Pancreas (tissue), 10 donors: ENCODE measurements around the gene KRTAP4-8. TPM values are rescaled to one million over a fixed set of nuclear protein-coding genes. Genes with fewer than 3 reads are reported as not detected.
"Not testable (repeated sequence)": the region's sequence is repeated elsewhere in the genome, so short reads cannot be mapped to it uniquely, and the experiment has no call there.

Experiments
- ATAC-seq, 4 donors: fragments of 200-7000 bp; cut with Tn5 transposase; one replicate each; pipeline versions ENCODE4 v1.8.0 to v1.9.1; 2020; ENCODE audit warnings: mild to moderate bottlenecking in 4 of 4, moderate library complexity in 4 of 4
- DNase-seq, 6 donors: peaks; one replicate each; pipeline ENCODE4 v3.0.0-alpha.2; 2020
- FAIRE-seq: peaks from 2 replicates; lab custom pipeline; 2012; peaks lifted over from hg19 to GRCh38; lab: Jason Lieb, UNC
- H3K27ac ChIP-seq, 4 donors: fragments of 200-600 bp; sonication (generic); 1 replicate in 3 of 4; 2 replicates in 1 of 4; pipeline versions ENCODE4 v1.5.0 to v1.8.0; 2020
- H3K27me3 ChIP-seq, 4 donors: fragments of 200-600 bp; one replicate each; pipeline ENCODE4 v1.8.0; 2021
- H3K36me3 ChIP-seq, 3 donors: fragments of 200-600 bp; sonication (generic) in 1 of 3; one replicate each; pipeline versions ENCODE4 v1.5.0 to v1.8.0; 2020 to 2021
- H3K4me1 ChIP-seq, 3 donors: fragments of 200-600 bp; one replicate each; pipeline ENCODE4 v1.8.0; 2021
- H3K4me3 ChIP-seq, 4 donors: fragments of 200-600 bp; sonication (generic) in 2 of 4; one replicate each; pipeline versions ENCODE4 v1.5.0 to v1.8.0; 2020 to 2021
- H3K9me3 ChIP-seq, 4 donors: fragments of 200-600 bp; one replicate each; pipeline ENCODE4 v1.8.0; 2021
- whole genome bisulfite sequencing, 2 donors: extraction: QIAGEN DNeasy Blood & Tissue Kit; methylation state at CpG; one replicate each; pipeline ENCODE4 v1.1.7; 2013; 5-methylcytosine and 5-hydroxymethylcytosine counted together
- intact Hi-C, 3 donors: fragments of 100-400 bp; cut with DNase I; formaldehyde crosslinking; loops; one replicate each; pipeline versions ENCODE4 v1.11.1 to v1.14.2; 2022
- polyA plus RNA-seq, 2 donors: library from polyadenylated mRNA; stranded (reverse); fragments of 200-250 nt; gene quantifications; one replicate each; pipeline ENCODE4 v1.2.3, GENCODE V29; 2013
- total RNA-seq, 6 donors: library from RNA; stranded (reverse); fragmentation: NEBNext Ultra II Directional in 4 of 6; extraction: Animal tissue kit (Norgen Biotek cat#: 25700) in 4 of 6; gene quantifications; one replicate each; pipeline versions ENCODE4 v1.2.1 to v1.2.4, GENCODE V29; 2021 to 2023
- TF ChIP-seq, protein P1 (sequence below), 4 donors: fragments of 200-600 bp; sonication (generic) in 3 of 4; IDR thresholded peaks; one replicate each; pipeline versions ENCODE4 v1.5.0 to v1.8.0; 2021; ENCODE audit warnings: antibody characterized with exemption in 4 of 4
- donor health status: healthy with polysubstance abuse.
- donor health status: DM: no; HTN: no; CAD: no; lungs with moderate emphysema.
- donor health status: DM: no; HTN: no; CAD: no.
- donor health status: control.
- donor health status: control.
- donor health status: Bipolar disorder and iron deficiency.
- donor health status: DM: yes; HTN: yes; CAD: no.
- donor health status: DM: no; HTN: no; CAD: no.
- donor health status: DM: no; HTN: no; CAD: no.
- donor health status: DM: yes; HTN: yes; CAD: no.

Gene KRTAP4-8
- total and polyA plus RNA-seq, 8 donors = not detected

DNA sequence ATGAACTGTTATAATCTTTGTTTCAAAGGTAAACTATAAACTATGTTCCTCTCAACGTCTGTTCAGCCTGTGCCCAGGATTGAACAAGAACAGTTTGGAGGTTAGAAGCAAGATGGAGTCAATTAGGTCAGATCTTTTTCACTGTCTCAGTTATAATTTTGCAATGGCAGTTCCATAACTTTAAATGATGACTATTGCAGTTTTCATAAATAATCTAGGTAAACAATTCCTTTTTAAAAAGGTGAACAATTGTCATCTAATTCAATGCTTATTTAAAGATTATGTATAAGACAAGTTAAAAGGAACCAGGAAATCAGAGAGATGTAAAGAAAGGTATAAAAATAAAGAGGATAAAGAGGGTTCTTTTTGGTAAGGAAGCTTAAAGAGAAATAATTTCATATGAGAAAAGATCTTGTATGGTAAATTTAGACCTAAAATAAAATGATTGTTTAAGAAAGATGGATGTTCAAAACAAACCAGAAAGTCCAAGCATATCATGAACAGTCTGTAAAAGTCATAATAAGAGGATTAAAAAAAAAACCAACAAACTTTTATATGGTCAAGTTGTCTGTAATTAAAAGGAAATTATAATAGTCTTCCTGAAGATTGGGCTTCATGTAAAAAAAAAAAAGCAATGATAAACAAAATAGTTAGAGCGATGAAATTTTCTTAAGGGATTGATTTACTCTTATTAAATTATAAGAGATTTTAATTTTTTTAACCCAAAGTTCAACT lies 13.4 kb upstream of the KRTAP4-8 start:
- no peaks in the 10 kb centered on the region for H3K27me3 ChIP-seq
- no peaks in the 10 kb centered on the region for H3K9me3 ChIP-seq
- 66 to 81% methylated on average over 2 of the region's 2 CpGs for WGBS, 2 donors
- FAIRE-seq = no peak
- H3K4me1 ChIP-seq = no peaks in the 10 kb centered on the region
- TF ChIP-seq, protein P1, sequence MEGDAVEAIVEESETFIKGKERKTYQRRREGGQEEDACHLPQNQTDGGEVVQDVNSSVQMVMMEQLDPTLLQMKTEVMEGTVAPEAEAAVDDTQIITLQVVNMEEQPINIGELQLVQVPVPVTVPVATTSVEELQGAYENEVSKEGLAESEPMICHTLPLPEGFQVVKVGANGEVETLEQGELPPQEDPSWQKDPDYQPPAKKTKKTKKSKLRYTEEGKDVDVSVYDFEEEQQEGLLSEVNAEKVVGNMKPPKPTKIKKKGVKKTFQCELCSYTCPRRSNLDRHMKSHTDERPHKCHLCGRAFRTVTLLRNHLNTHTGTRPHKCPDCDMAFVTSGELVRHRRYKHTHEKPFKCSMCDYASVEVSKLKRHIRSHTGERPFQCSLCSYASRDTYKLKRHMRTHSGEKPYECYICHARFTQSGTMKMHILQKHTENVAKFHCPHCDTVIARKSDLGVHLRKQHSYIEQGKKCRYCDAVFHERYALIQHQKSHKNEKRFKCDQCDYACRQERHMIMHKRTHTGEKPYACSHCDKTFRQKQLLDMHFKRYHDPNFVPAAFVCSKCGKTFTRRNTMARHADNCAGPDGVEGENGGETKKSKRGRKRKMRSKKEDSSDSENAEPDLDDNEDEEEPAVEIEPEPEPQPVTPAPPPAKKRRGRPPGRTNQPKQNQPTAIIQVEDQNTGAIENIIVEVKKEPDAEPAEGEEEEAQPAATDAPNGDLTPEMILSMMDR (IDR thresholded peaks at IDR 0.05) = no peak
- no peak for DNase-seq
- H3K27ac ChIP-seq = no peak overlapping the region
- intact Hi-C loops = no loop called here
- ATAC-seq = no peak
- no peak overlapping the region for H3K4me3 ChIP-seq
- no peaks in the 10 kb centered on the region for H3K36me3 ChIP-seq

DNA sequence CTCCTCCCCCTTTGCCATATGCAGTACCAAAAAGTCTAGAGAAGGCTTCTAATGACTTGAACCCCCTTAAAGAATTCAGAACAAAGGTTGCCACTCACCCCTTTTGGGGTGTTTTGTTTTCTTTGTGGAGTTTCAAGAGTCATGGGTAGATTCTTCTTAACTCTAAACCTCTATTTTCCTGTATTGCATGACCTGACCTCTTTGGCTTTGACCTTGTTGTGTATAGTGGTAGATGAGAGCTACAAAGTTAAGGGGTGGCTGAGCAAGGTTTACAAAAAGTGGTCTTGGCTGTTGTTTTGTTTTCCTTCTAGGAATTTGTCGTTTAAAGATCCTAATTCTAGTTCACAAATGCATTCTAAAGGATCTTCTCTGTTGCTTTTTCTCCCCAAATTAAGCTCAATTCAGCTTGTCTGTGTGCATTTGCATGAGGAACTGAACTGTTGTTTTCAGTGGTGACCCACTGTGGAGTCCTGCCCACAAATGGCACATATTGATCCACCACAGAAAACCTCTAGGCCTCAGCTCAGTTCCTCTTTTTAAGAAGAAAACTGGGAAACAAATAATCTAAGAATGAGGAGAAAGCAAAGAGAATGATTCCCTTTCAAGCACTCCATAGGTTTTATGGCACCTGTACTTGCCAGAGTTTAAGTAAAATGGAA lies 10.9 kb upstream of the KRTAP4-8 start:
- H3K36me3 ChIP-seq, FAIRE-seq, H3K27me3 ChIP-seq, intact Hi-C loops, H3K9me3 ChIP-seq, DNase-seq, ATAC-seq, H3K4me1 ChIP-seq, H3K27ac ChIP-seq, H3K4me3 ChIP-seq: not testable (repeated sequence)
- 0 to 51% methylated on average over 1 of the region's 1 CpG for WGBS, 2 donors

DNA sequence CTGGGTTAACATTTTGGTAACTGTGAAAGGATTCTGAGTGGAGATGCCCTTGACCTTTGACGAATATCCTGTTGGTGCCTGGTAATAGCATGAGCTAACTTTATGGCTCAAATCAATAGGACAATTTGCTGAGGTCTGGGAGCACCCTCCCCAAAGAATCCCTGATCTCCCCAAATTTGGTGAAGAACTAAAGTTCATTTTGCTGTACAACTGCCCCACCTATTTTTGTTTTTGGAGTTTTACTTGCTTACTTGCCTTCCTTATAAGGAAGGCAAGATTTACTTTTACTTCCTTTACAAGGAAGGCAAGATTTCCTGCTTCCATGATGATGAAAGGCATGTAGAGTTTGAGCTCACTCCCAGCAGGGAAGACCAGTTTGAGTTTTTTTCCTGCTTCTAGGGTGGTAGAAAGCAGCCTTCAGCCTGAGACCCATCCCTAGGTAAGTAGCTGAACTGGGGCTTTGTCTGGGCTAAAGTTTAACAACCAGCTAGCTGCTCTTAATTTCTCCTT lies 10.1 kb upstream of the KRTAP4-8 start:
- TF ChIP-seq, protein P1 (IDR thresholded peaks at IDR 0.05) = no peak
- FAIRE-seq = no peak
- Histone ChIP-seq H3K36me3 (no peaks in the 10 kb centered on the region), H3K9me3 (no peaks in the 10 kb centered on the region), H3K4me1 (no peaks in the 10 kb centered on the region), H3K27ac (no peak overlapping the region), H3K27me3 (no peaks in the 10 kb centered on the region), H3K4me3 (no peak overlapping the region)
- DNase-seq = no peak
- no peak for ATAC-seq
- WGBS, 2 donors = 29 to 35% methylated on average over 1 of the region's 1 CpG
- intact Hi-C loops = no loop called here

DNA sequence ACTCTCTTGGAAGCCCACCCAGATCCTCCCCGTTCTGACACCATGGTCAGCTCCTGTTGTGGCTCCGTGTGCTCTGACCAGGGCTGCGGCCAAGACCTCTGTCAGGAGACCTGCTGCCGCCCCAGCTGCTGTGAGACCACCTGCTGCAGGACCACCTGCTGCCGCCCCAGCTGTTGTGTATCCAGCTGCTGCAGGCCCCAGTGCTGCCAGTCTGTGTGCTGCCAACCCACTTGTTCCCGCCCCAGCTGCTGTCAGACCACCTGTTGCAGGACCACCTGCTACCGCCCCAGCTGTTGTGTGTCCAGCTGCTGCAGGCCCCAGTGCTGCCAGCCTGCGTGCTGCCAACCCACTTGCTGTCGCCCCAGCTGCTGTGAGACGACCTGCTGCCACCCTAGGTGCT lies 7.4 kb upstream of the KRTAP4-8 start, which contains the start of gene KRTAP4-9:
Gene KRTAP4-9 (plus strand): TSS at position 43 of the 400 bp plus-strand sequence. CDS start 0 bp downstream, at position 43.
- ATAC-seq, FAIRE-seq, H3K36me3 ChIP-seq, H3K4me1 ChIP-seq, H3K27ac ChIP-seq, H3K9me3 ChIP-seq, DNase-seq, intact Hi-C loops, H3K4me3 ChIP-seq, H3K27me3 ChIP-seq: not testable (repeated sequence)
- WGBS, 2 donors = 57 to 59% methylated on average over 6 to 10 of the region's 10 CpGs

DNA sequence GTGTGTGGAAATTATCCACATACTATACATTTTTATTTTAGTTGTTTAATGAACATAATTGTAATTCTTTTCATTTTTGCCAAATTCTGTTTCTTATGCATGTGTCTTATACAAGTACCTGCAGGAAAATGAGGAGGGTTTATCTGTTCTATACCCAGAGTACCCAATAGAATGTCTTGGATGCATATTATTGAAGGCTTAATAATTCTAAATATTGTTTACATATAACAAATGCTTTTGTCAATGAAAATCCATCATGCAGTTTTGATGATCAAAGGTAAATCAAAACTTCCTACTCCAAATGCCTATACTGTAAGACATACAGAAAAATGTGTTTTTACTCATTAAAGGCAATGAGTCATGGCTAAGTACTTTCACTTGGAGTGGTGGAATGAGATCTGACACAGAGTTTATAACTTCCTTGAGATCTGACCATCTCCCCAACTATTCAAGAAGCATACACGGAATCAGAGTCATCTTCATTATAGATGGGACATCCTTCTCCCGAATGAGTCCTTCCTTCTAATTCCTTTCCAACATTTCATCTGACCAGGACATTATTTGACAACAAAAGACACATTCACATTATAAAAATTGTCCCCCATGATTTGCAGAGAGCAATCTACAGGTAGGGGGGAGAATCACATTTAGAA lies 6.6 kb upstream of the KRTAP4-8 start:
- intact Hi-C loops, ATAC-seq, FAIRE-seq: not testable (repeated sequence)

DNA sequence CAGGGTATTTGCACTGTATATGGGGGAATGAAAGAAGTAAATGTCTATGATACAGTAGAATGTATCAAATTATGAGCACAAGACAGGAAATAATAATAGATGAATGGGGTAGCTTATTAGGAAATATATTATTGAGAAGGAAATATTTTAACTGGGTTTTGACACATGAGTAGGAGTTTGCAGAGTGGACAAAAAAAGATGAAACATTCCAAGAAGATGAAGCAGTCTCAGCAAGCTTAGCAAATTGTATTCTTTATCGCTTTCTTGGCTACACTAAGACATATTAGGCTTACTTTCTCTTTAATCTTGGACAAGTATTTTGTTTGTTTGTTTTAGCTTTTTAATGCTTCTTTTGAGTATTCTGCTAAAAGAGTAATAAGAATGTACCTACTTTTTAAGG lies 6.0 kb upstream of the KRTAP4-8 start:
- Histone ChIP-seq H3K36me3 (no peaks in the 10 kb centered on the region), H3K9me3 (no peaks in the 10 kb centered on the region), H3K27ac (no peak overlapping the region), H3K4me3 (no peak overlapping the region), H3K4me1 (no peaks in the 10 kb centered on the region), H3K27me3 (no peaks in the 10 kb centered on the region)
- WGBS, 2 donors = 89 to 98% methylated on average over 1 of the region's 1 CpG
- DNase-seq (no peak), ATAC-seq (no peak), FAIRE-seq (no peak)
- TF ChIP-seq, protein P1 (IDR thresholded peaks at IDR 0.05) = no peak
- intact Hi-C loops = no loop called here

More for the DNA sequence above, 6.6 kb upstream of the KRTAP4-8 start:
- WGBS, 2 donors = 45 to 66% methylated on average over 2 of the region's 2 CpGs
- H3K9me3 ChIP-seq, H3K4me3 ChIP-seq, DNase-seq, H3K4me1 ChIP-seq, H3K36me3 ChIP-seq, H3K27ac ChIP-seq, H3K27me3 ChIP-seq: not testable (repeated sequence)
